ENCODE data around the gene SLC35F5. TPM values are rescaled to one million over a fixed set of nuclear protein-coding genes. Genes with fewer than 3 reads are reported as not detected.

Gene SLC35F5
- polyA plus RNA-seq, 1 donor (not counting 4 experiments of a cell fraction or from before 2014, with no cell fraction given), result 86.5 TPM

- H3K4me1 ChIP-seq (ENCODE audit: control insufficient read depth, extremely low read depth, insufficient read depth, low read length), result no peaks in the 10 kb centered on the region
- no peaks in the 10 kb centered on the region for H3K36me3 ChIP-seq (ENCODE audit: control insufficient read depth in 2 of 2, extremely low read depth in 1 of 2, insufficient read depth in 2 of 2, low read length in 2 of 2)
- FAIRE-seq (no peak), DNase-seq (ENCODE audit: low read depth, low spot score) (no peak)
- H3K27ac ChIP-seq (ENCODE audit: control insufficient read depth, insufficient read depth, low read length), result no peak overlapping the region
- no peak overlapping the region for H3K9ac ChIP-seq (ENCODE audit: control insufficient read depth, extremely low read depth, insufficient read depth, low read length)
- H2AFZ ChIP-seq (ENCODE audit: control insufficient read depth, low read length), result no peak overlapping the region
- H3K9me1 ChIP-seq (ENCODE audit: control insufficient read depth, extremely low read depth, insufficient read depth, low read length), result no peaks in the 10 kb centered on the region
- no peaks in the 10 kb centered on the region for H3K27me3 ChIP-seq (ENCODE audit: control insufficient read depth, extremely low read depth, insufficient read depth, low read length)
- TF ChIP-seq CTCF (optimal IDR thresholded peaks at IDR 0.05 in 1 of 3, IDR thresholded peaks at IDR 0.05 in 1 of 3, conservative IDR thresholded peaks at IDR 0.05 in 1 of 3; ENCODE audit: extremely low read depth in 1 of 3, insufficient read depth in 2 of 3, low read length in 3 of 3) (no peak), EZH2 (IDR thresholded peaks at IDR 0.05; ENCODE audit: low read length) (no peak)
- H3K4me3 ChIP-seq (ENCODE audit: control insufficient read depth in 2 of 3, extremely low read depth in 1 of 3, insufficient read depth in 2 of 3, low read depth in 1 of 3, low read length in 3 of 3), result no peak overlapping the region
- H4K20me1 ChIP-seq (ENCODE audit: control insufficient read depth, extremely low read depth, insufficient read depth, low read length), result no peaks in the 10 kb centered on the region
- H3K79me2 ChIP-seq (ENCODE audit: control insufficient read depth, insufficient read depth, low read length), result no peaks in the 10 kb centered on the region
- H3K9me3 ChIP-seq (ENCODE audit: control insufficient read depth, low read depth, low read length), result no peaks in the 10 kb centered on the region
- dilution Hi-C loops (cut with MboI; ENCODE audit: extremely low pct_ligation_motif_present, low sequenced_read_pairs), result no loop called here
- no peak overlapping the region for H3K4me2 ChIP-seq (ENCODE audit: control insufficient read depth, extremely low read depth, insufficient read depth, low read depth, low read length)
Observed at GRCh38 chr2:113686537-113686936, 69.9 kb downstream of the SLC35F5 start.

GRCh38 chr2:113685471-113685870, 71.0 kb downstream of the SLC35F5 start:
- DNase-seq (ENCODE audit: low read depth, low spot score) (no peak), FAIRE-seq (no peak)
- H3K4me2 ChIP-seq (ENCODE audit: control insufficient read depth, extremely low read depth, insufficient read depth, low read depth, low read length), result no peak overlapping the region
- H3K27me3 ChIP-seq (ENCODE audit: control insufficient read depth, extremely low read depth, insufficient read depth, low read length), result no peaks in the 10 kb centered on the region
- H3K79me2 ChIP-seq (ENCODE audit: control insufficient read depth, insufficient read depth, low read length), result no peaks in the 10 kb centered on the region
- H2AFZ ChIP-seq (ENCODE audit: control insufficient read depth, low read length), result no peak overlapping the region
- H4K20me1 ChIP-seq (ENCODE audit: control insufficient read depth, extremely low read depth, insufficient read depth, low read length), result no peaks in the 10 kb centered on the region
- H3K9me3 ChIP-seq (ENCODE audit: control insufficient read depth, low read depth, low read length), result no peaks in the 10 kb centered on the region
- no peak overlapping the region for H3K27ac ChIP-seq (ENCODE audit: control insufficient read depth, insufficient read depth, low read length)
- no peaks in the 10 kb centered on the region for H3K36me3 ChIP-seq (ENCODE audit: control insufficient read depth in 2 of 2, extremely low read depth in 1 of 2, insufficient read depth in 2 of 2, low read length in 2 of 2)
- no peak overlapping the region for H3K9ac ChIP-seq (ENCODE audit: control insufficient read depth, extremely low read depth, insufficient read depth, low read length)
- no peak overlapping the region for H3K4me3 ChIP-seq (ENCODE audit: control insufficient read depth in 2 of 3, extremely low read depth in 1 of 3, insufficient read depth in 2 of 3, low read depth in 1 of 3, low read length in 3 of 3)
- dilution Hi-C loops (cut with MboI; ENCODE audit: extremely low pct_ligation_motif_present, low sequenced_read_pairs), result no loop called here
- no peaks in the 10 kb centered on the region for H3K9me1 ChIP-seq (ENCODE audit: control insufficient read depth, extremely low read depth, insufficient read depth, low read length)
- H3K4me1 ChIP-seq (ENCODE audit: control insufficient read depth, extremely low read depth, insufficient read depth, low read length), result no peaks in the 10 kb centered on the region
- no peak for TF ChIP-seq EZH2 (IDR thresholded peaks at IDR 0.05; ENCODE audit: low read length)
- no peak for TF ChIP-seq CTCF (optimal IDR thresholded peaks at IDR 0.05 in 1 of 3, IDR thresholded peaks at IDR 0.05 in 1 of 3, conservative IDR thresholded peaks at IDR 0.05 in 1 of 3; ENCODE audit: extremely low read depth in 1 of 3, insufficient read depth in 2 of 3, low read length in 3 of 3)
